K562 (cell line): ENCODE results near the gene TOR1AIP2. TPM values are rescaled to one million over a fixed set of nuclear protein-coding genes. Genes with fewer than 3 reads are reported as not detected.

ENCODE experiments used
- ATAC-seq: fragments of 200-7000 bp; cut with Tn5 transposase; 3 replicates; pipeline ENCODE4 v1.9.1; 2020; ENCODE audit warnings: moderate library complexity
- BruUV-seq: library from RNA; stranded (reverse); fragments of 400-500 nt; replicated peaks from 2 replicates; lab custom pipeline; 2021; lab: Mats Ljungman, UMichigan
- CTCF ChIA-PET: fragments of 300-600 bp; formaldehyde crosslinking; extraction: SDS; loops from one replicate; lab custom pipeline; 2021; ENCODE audit warnings: low intra/inter-chr PET ratio; lab: Yijun Ruan, JAX
- POLR2A ChIA-PET: fragments of 300-600, 350-650 bp; sonication (Branson Sonifier 250); formaldehyde crosslinking; extraction: SDS; loops from one replicate; lab custom pipeline; 2021; ENCODE audit warnings: antibody characterized with exemption, inconsistent platforms; lab: Yijun Ruan, JAX
- DNase-seq, 4 experiments: peaks; one replicate each; pipeline versions ENCODE4 v3.0.0 to v3.0.0-alpha.2; 2011 to 2018; ENCODE audit warnings: low spot score in 3 of 4, mixed read lengths in 3 of 4; ENCODE audit errors: extremely low read depth in 1 of 4
- FAIRE-seq: peaks from 2 replicates; lab custom pipeline; 2011; peaks lifted over from hg19 to GRCh38; lab: Jason Lieb, UNC
- H2AFZ ChIP-seq: 2 replicates; pipeline ENCODE4 v1.6.0; 2011; ENCODE audit warnings: low read depth, low read length, control low read depth, inconsistent platforms
- H3K27ac ChIP-seq: fragments of 200-600 bp; 3 replicates; pipeline ENCODE4 v1.8.0; 2011; ENCODE audit warnings: low read depth, mild to moderate bottlenecking, control low read depth, inconsistent platforms, low read length, moderate library complexity, mixed read lengths; ENCODE audit errors: extremely low read depth
- H3K27me3 ChIP-seq, 2 experiments: fragments of 300-600 bp in 1 of 2; 2 replicates in 1 of 2; 3 replicates in 1 of 2; pipeline versions ENCODE4 v1.6.0 to v1.8.0; 2011; ENCODE audit warnings: inconsistent platforms in 2 of 2, low read length in 2 of 2, mild to moderate bottlenecking in 1 of 2, mixed read lengths in 1 of 2, moderate library complexity in 1 of 2; ENCODE audit not compliant: control insufficient read depth in 2 of 2, insufficient read depth in 2 of 2
- H3K36me3 ChIP-seq: fragments of 300-600 bp; 3 replicates; pipeline ENCODE4 v1.8.0; 2011; ENCODE audit warnings: mild to moderate bottlenecking, low read length, inconsistent platforms; ENCODE audit not compliant: control insufficient read depth, insufficient read depth
- H3K4me1 ChIP-seq, 2 experiments: fragments of 200-600 bp in 1 of 2; replicated peaks in 1 of 2; 2 replicates in 1 of 2; 3 replicates in 1 of 2; pipeline versions ENCODE4 v1.5.1 to v1.8.0; 2011; ENCODE audit warnings: inconsistent platforms in 2 of 2, low read length in 2 of 2, mild to moderate bottlenecking in 1 of 2, mixed read lengths in 1 of 2, moderate library complexity in 1 of 2; ENCODE audit not compliant: control insufficient read depth in 2 of 2, insufficient read depth in 2 of 2
- H3K4me2 ChIP-seq: 2 replicates; pipeline ENCODE4 v1.6.1; 2011; ENCODE audit warnings: low read length, control low read depth, inconsistent platforms, mixed read lengths; ENCODE audit not compliant: insufficient read depth
- H3K4me3 ChIP-seq: fragments of 200-600 bp; sonication (generic), shearing (Covaris generic); 2 replicates; pipeline ENCODE4 v1.5.1; 2016; ENCODE audit warnings: control low read depth, inconsistent platforms
- H3K79me2 ChIP-seq: fragments of 200-600 bp; 3 replicates; pipeline ENCODE4 v1.8.0; 2011; ENCODE audit warnings: low read length, inconsistent platforms; ENCODE audit not compliant: control insufficient read depth, insufficient read depth
- H3K9ac ChIP-seq, 2 experiments: 2 replicates each; pipeline versions ENCODE4 v1.6.0 to v1.6.1; 2011; ENCODE audit warnings: low read depth in 2 of 2, low read length in 2 of 2, control low read depth in 1 of 2, inconsistent platforms in 1 of 2, mild to moderate bottlenecking in 1 of 2, mixed read lengths in 1 of 2; ENCODE audit not compliant: insufficient read depth in 1 of 2
- H3K9me1 ChIP-seq: one replicate; pipeline ENCODE4 v1.6.0; 2011; ENCODE audit warnings: inconsistent platforms, mild to moderate bottlenecking, low read length, moderate library complexity; ENCODE audit not compliant: control insufficient read depth, insufficient read depth
- H3K9me3 ChIP-seq: replicated peaks from 2 replicates; pipeline ENCODE4 v1.5.1; 2011; ENCODE audit warnings: low read depth, low read length, inconsistent platforms; ENCODE audit not compliant: control insufficient read depth, insufficient read depth
- H4K20me1 ChIP-seq: replicated peaks from 2 replicates; pipeline ENCODE4 v1.6.1; 2011; ENCODE audit warnings: low read length, inconsistent platforms, mixed read lengths; ENCODE audit not compliant: control insufficient read depth, insufficient read depth
- EWSR1 ChIP-seq: fragments of 450-650 bp; IDR thresholded peaks from 2 replicates; pipeline ENCODE4 v1.6.1; 2018; ENCODE audit warnings: borderline replicate concordance, mild to moderate bottlenecking, low read depth, moderate library complexity; ENCODE audit not compliant: partially characterized antibody
- FOXK2 ChIP-seq, 2 experiments: fragments of 450-650 bp; IDR thresholded peaks in 1 of 2; conservative IDR thresholded peaks in 1 of 2; 2 replicates each; pipeline ENCODE4 v1.6.1; 2016; ENCODE audit warnings: low read depth in 2 of 2, mild to moderate bottlenecking in 1 of 2
- HCFC1 ChIP-seq: IDR thresholded peaks from 2 replicates; pipeline ENCODE4 v1.6.1; 2012; ENCODE audit warnings: low read depth, low read length, improper control_type of control experiment
- KDM5B ChIP-seq: fragments of 200-600 bp; sonication (generic); IDR thresholded peaks from 2 replicates; pipeline ENCODE4 v1.6.1; 2012; ENCODE audit warnings: low read depth, mild to moderate bottlenecking, moderate library complexity, low read length, control low read depth, inconsistent platforms; ENCODE audit not compliant: insufficient replicate concordance
- L3MBTL2 ChIP-seq: fragments of 450-650 bp; IDR thresholded peaks from 2 replicates; pipeline ENCODE4 v1.6.1; 2016; ENCODE audit warnings: mild to moderate bottlenecking, moderate library complexity
- MTA2 ChIP-seq: fragments of 450-650 bp; IDR thresholded peaks from 2 replicates; pipeline ENCODE4 v1.6.1; 2016; ENCODE audit warnings: low read depth
- MTF1 ChIP-seq: fragments of 250-450 bp; sonication (Bioruptor Pico); IDR thresholded peaks from 2 replicates; pipeline ENCODE4 v1.9.0; 2021; ENCODE audit warnings: moderate library complexity, mild to moderate bottlenecking, inconsistent platforms, borderline replicate concordance
- NFXL1 ChIP-seq: fragments of 450-650 bp; formaldehyde crosslinking; IDR thresholded peaks from 2 replicates; pipeline ENCODE4 v1.4.0; 2021; ENCODE audit warnings: mild to moderate bottlenecking
- POLR2A ChIP-seq: fragments of 450-650 bp; conservative IDR thresholded peaks from 2 replicates; pipeline ENCODE4 v1.6.1; 2016
- TCF7 ChIP-seq: sonication (generic); IDR thresholded peaks from 2 replicates; pipeline ENCODE4 v1.6.1; 2016; ENCODE audit warnings: antibody characterized with exemption, borderline replicate concordance
- ZKSCAN1 ChIP-seq: fragments of 150-350 bp; IDR thresholded peaks from 2 replicates; pipeline ENCODE4 v1.6.1; 2016; ENCODE audit warnings: low read depth, low read length
- ZSCAN29 ChIP-seq: fragments of 450-650 bp; IDR thresholded peaks from 2 replicates; pipeline ENCODE4 v1.6.1; 2017
- WGBS: fragments of 100-300 bp; shearing (Covaris generic); methylation state at CpG from one replicate; pipeline ENCODE4 v1.1.6; 2016; ENCODE audit warnings: low coverage, mixed read lengths; ENCODE audit not compliant: insufficient coverage; ENCODE audit errors: missing lambda C conversion rate; 5-methylcytosine and 5-hydroxymethylcytosine counted together
- in situ Hi-C: fragments of 300-500 bp; cut with MboI; formaldehyde crosslinking; loops from 4 replicates; pipeline ENCODE4 v1.15.0; 2018; ENCODE audit warnings: inconsistent platforms, mixed read lengths
- intact Hi-C: fragments of 100-400 bp; cut with micrococcal nuclease; formaldehyde crosslinking; loops from 2 replicates; pipeline ENCODE4 v1.14.2; 2022
- polyA plus RNA-seq, 8 experiments: library from polyadenylated mRNA; depleted of rRNA in 4 of 8; stranded (reverse) in 5 of 8; unstranded in 3 of 8; fragments of >200 nt; fragmentation: Nextera tagmentation in 2 of 8; fragmentation: Illumina TruSeq in 1 of 8; extraction: Ambion mirVana in 2 of 8; extraction: Trizol in 1 of 8; gene quantifications; 2 replicates each; pipeline versions ENCODE4 v1.2.1 to v1.2.3, GENCODE V29; 2011 to 2014; ENCODE audit warnings: inconsistent platforms in 1 of 8, missing spikeins in 1 of 8
- total RNA-seq, 7 experiments: library from RNA; depleted of rRNA in 6 of 7; stranded (reverse); fragments of >200 nt in 6 of 7; fragmentation: Illumina TruSeq in 2 of 7; extraction: Trizol in 2 of 7; gene quantifications; 2 replicates each; pipeline versions ENCODE4 v1.2.1 to v1.2.3, GENCODE V29; 2011 to 2021; ENCODE audit warnings: low replicate concordance in 1 of 7
- TF ChIP-seq, protein P1 (sequence below): fragments of 450-650 bp; formaldehyde crosslinking; IDR thresholded peaks from 2 replicates; pipeline ENCODE4 v1.4.0; 2022; ENCODE audit warnings: missing genetic modification characterization
- TF ChIP-seq, protein P2 (sequence below), 2 experiments: fragments of 450-650 bp; IDR thresholded peaks; 2 replicates each; pipeline ENCODE4 v1.6.1; 2018; ENCODE audit warnings: mild to moderate bottlenecking in 2 of 2, low read depth in 1 of 2; ENCODE audit not compliant: partially characterized antibody in 2 of 2
- TF ChIP-seq, protein P3 (sequence below): fragments of 450-650 bp; IDR thresholded peaks from 2 replicates; pipeline ENCODE4 v1.6.1; 2016; ENCODE audit warnings: antibody characterized with exemption
- TF ChIP-seq, protein P4 (sequence below): IDR thresholded peaks from 2 replicates; pipeline ENCODE4 v1.6.1; 2016; ENCODE audit warnings: missing genetic modification characterization, missing compliant biosample characterization

The TOR1AIP2 gene
- total and polyA plus RNA-seq, 9 of the 15 experiments (the other 6 are each of a cell fraction or from before 2014, with no cell fraction given): 16.7 to 122 (median 41.4) TPM

DNA sequence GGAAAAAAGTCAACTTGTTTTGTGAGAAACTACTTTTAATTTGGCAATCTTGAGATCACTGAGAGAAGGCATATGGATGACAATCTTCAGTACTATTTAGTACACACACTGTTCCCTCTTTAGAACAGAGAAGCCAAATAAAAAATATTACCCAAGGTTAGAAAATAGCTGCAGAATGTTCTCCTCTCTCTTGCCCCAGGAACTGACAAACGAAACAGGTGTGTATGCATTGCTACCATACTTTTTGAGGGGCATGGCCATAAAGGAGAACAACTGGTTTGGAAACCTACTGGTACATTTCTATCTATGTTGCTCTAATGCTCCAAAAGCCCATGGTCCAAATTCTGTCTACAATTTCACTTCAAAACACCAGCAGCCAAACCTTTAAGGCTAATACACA is 5.7 kb downstream of the TOR1AIP2 start:
- Histone ChIP-seq H3K36me3 (peaks cover 86% of the 10 kb centered on the region), H3K27me3 (no peaks in the 10 kb centered on the region), H4K20me1 (0 out of 2 replicates have a peak, but pooled peaks cover 3% of the 10 kb centered on the region), H3K79me2 (peaks cover 92% of the 10 kb centered on the region), H3K9ac (no peak overlapping the region), H2AFZ (no peak overlapping the region), H3K27ac (no peak overlapping the region), H3K9me1 (no peaks in the 10 kb centered on the region), H3K4me1 (peaks cover 6 to 8% of the 10 kb centered on the region in 2 experiments; a peak in 3 of 5 replicates), H3K9me3 (no peaks in the 10 kb centered on the region), H3K4me3 (no peak overlapping the region), H3K4me2 (no peak overlapping the region)
- ATAC-seq: no peak
- intact Hi-C loops: no loop called here
- in situ Hi-C loops: loop anchor here (5.0 kb wide), 1 partner anchor 300 kb away; no protein-coding TSS in a partner anchor
- DNase-seq: no peak
- 75% methylated on average over 1 of the region's 1 CpG for WGBS
- no TSS peak for BruUV-seq
- peak; percentile 11 for FAIRE-seq
- ChIA-PET CTCF (no interaction called here), POLR2A (no interaction called here)
- TF ChIP-seq, protein P1, sequence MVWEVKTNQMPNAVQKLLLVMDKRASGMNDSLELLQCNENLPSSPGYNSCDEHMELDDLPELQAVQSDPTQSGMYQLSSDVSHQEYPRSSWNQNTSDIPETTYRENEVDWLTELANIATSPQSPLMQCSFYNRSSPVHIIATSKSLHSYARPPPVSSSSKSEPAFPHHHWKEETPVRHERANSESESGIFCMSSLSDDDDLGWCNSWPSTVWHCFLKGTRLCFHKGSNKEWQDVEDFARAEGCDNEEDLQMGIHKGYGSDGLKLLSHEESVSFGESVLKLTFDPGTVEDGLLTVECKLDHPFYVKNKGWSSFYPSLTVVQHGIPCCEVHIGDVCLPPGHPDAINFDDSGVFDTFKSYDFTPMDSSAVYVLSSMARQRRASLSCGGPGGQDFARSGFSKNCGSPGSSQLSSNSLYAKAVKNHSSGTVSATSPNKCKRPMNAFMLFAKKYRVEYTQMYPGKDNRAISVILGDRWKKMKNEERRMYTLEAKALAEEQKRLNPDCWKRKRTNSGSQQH (CRISPR knock-in tag): no peak
- no peak for TF ChIP-seq ZSCAN29
- TF ChIP-seq, protein P2, sequence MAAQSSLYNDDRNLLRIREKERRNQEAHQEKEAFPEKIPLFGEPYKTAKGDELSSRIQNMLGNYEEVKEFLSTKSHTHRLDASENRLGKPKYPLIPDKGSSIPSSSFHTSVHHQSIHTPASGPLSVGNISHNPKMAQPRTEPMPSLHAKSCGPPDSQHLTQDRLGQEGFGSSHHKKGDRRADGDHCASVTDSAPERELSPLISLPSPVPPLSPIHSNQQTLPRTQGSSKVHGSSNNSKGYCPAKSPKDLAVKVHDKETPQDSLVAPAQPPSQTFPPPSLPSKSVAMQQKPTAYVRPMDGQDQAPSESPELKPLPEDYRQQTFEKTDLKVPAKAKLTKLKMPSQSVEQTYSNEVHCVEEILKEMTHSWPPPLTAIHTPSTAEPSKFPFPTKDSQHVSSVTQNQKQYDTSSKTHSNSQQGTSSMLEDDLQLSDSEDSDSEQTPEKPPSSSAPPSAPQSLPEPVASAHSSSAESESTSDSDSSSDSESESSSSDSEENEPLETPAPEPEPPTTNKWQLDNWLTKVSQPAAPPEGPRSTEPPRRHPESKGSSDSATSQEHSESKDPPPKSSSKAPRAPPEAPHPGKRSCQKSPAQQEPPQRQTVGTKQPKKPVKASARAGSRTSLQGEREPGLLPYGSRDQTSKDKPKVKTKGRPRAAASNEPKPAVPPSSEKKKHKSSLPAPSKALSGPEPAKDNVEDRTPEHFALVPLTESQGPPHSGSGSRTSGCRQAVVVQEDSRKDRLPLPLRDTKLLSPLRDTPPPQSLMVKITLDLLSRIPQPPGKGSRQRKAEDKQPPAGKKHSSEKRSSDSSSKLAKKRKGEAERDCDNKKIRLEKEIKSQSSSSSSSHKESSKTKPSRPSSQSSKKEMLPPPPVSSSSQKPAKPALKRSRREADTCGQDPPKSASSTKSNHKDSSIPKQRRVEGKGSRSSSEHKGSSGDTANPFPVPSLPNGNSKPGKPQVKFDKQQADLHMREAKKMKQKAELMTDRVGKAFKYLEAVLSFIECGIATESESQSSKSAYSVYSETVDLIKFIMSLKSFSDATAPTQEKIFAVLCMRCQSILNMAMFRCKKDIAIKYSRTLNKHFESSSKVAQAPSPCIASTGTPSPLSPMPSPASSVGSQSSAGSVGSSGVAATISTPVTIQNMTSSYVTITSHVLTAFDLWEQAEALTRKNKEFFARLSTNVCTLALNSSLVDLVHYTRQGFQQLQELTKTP (IDR thresholded peaks at IDR 0.05; ENCODE audit: low read depth in 1 of 2, partially characterized antibody in 2 of 2): no peak
- TF ChIP-seq FOXK2 (conservative IDR thresholded peaks at IDR 0.05 in 1 of 2, IDR thresholded peaks at IDR 0.05 in 1 of 2; ENCODE audit: low read depth in 2 of 2): no peak
- no peak for TF ChIP-seq MTA2
- TF ChIP-seq KDM5B: no peak
- no peak for TF ChIP-seq POLR2A
- TF ChIP-seq MTF1: no peak
- TF ChIP-seq HCFC1: no peak
- TF ChIP-seq, protein P3, sequence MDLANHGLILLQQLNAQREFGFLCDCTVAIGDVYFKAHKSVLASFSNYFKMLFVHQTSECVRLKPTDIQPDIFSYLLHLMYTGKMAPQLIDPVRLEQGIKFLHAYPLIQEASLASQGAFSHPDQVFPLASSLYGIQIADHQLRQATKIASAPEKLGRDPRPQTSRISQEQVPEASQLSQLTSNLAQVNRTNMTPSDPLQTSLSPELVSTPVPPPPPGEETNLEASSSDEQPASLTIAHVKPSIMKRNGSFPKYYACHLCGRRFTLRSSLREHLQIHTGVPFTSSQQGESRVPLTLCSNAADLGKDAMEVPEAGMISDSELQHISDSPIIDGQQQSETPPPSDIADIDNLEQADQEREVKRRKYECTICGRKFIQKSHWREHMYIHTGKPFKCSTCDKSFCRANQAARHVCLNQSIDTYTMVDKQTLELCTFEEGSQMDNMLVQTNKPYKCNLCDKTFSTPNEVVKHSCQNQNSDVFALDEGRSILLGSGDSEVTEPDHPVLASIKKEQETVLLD: no peak
- TF ChIP-seq ZKSCAN1: no peak
- no peak for TF ChIP-seq L3MBTL2
- TF ChIP-seq, protein P4, sequence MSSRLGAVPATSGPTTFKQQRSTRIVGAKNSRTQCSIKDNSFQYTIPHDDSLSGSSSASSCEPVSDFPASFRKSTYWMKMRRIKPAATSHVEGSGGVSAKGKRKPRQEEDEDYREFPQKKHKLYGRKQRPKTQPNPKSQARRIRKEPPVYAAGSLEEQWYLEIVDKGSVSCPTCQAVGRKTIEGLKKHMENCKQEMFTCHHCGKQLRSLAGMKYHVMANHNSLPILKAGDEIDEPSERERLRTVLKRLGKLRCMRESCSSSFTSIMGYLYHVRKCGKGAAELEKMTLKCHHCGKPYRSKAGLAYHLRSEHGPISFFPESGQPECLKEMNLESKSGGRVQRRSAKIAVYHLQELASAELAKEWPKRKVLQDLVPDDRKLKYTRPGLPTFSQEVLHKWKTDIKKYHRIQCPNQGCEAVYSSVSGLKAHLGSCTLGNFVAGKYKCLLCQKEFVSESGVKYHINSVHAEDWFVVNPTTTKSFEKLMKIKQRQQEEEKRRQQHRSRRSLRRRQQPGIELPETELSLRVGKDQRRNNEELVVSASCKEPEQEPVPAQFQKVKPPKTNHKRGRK (tag): no peak
- no peak for TF ChIP-seq TCF7
- TF ChIP-seq NFXL1 (CRISPR knock-in tag): no peak
- no peak for TF ChIP-seq EWSR1
